Measurements from ENCODE around the gene KIAA1217.

Gene KIAA1217

DNA sequence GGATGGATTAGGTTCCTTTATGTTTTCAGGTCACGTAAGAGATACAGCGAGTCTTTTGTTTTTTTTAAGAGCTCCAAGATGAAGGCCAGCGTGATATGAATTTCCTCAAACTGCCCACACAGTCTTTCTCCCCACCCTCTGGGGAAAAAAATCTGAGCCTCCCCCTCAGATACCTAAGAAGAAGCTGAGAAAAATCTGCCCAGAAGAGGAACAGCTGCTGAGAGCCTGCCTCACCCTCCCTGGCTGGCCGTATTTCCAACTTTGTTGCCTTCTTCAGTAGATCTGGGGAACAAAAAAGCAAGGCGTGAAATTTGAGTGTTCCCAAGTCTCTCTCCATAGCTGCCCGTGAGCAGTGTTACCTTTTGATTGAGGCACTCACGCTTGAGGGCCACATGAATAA lies 208.1 kb downstream of the KIAA1217 start:
- Histone ChIP-seq H3K4me1 (peaks cover 0 to 24% (median 6%) of the 10 kb centered on the region in 10 experiments; a peak in 7 of 20 replicates), H3K4me2 (peak overlapping the region in 2 of 11 experiments; percentile 29 to 44; a peak in 4 of 22 replicates), H4K20me1 (no peaks in the 10 kb centered on the region), H3K9me3 (replicated peaks in 1 of 11) (peaks cover 10 to 25% (median 18%) of the 10 kb centered on the region in 11 experiments; a peak in 21 of 22 replicates), H3K27me3 (no peaks in the 10 kb centered on the region), H3K4me3 (no peak overlapping the region), H3K9ac (no peak overlapping the region), H3K36me3 (no peaks in the 10 kb centered on the region), H3K27ac (no peak overlapping the region)
- no peak for TF ChIP-seq Cebpa-rat (IDR thresholded peaks at IDR 0.05)

DNA sequence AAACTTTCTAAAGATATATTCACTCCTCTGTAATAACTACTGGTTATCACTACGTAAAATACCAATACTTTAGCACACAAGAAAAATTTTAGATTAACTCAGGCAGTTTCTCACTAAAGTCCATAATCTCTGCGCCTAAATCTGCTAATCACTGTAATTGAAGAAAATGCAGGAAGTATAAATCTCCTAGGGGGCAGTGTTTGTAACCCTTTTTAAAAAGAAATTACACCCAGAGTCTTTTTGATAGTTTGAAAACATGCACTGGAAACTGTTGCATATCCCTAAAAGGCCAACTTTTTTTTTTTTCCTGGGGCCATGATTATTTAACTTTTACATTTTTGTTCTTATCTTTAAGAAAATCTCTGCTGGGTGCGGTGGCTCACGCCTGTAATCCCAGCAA lies 209.6 kb downstream of the KIAA1217 start:
- H3K27me3 ChIP-seq: no peaks in the 10 kb centered on the region
- no peak overlapping the region for H3K9ac ChIP-seq
- H3K4me1 ChIP-seq: peaks cover 0 to 24% (median 6%) of the 10 kb centered on the region in 10 experiments; a peak in 7 of 20 replicates
- no peak overlapping the region for H3K27ac ChIP-seq
- no peak overlapping the region for H3K4me2 ChIP-seq
- H3K4me3 ChIP-seq: no peak overlapping the region
- TF ChIP-seq Cebpa-rat (IDR thresholded peaks at IDR 0.05): no peak
- no peaks in the 10 kb centered on the region for H4K20me1 ChIP-seq
- peaks cover 4 to 12% (median 10%) of the 10 kb centered on the region in 11 experiments; a peak in 21 of 22 replicates for H3K9me3 ChIP-seq (replicated peaks in 1 of 11)
- no peaks in the 10 kb centered on the region for H3K36me3 ChIP-seq

DNA sequence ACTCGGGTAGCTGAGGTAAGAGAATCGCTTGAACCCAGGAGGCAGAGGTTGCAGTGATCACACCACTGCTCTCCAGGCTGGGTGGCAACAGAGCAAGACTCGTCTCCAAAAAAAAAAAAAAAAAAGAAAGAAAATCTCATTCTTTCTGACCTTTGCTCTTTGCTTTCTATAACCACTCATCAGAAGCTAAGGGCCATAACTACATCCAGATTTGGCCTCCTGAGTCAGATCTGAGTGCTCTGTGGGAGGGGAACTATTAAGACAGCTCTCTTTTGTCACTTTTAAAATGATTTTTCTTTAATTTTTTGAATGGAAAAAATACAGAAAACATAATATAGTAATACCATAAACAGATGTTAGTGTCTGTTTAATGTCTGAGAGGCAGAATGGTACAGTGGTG lies 210.1 kb downstream of the KIAA1217 start:
- H3K4me3 ChIP-seq: no peak overlapping the region
- H4K20me1 ChIP-seq: no peaks in the 10 kb centered on the region
- no peak overlapping the region for H3K27ac ChIP-seq
- H3K4me2 ChIP-seq: no peak overlapping the region
- no peak for TF ChIP-seq Cebpa-rat (IDR thresholded peaks at IDR 0.05)
- no peak overlapping the region for H3K9ac ChIP-seq
- no peaks in the 10 kb centered on the region for H3K36me3 ChIP-seq
- H3K27me3 ChIP-seq: no peaks in the 10 kb centered on the region
- H3K9me3 ChIP-seq (replicated peaks in 1 of 11): peaks cover 0 to 7% (median 5%) of the 10 kb centered on the region in 11 experiments; a peak in 7 of 22 replicates
- H3K4me1 ChIP-seq: peaks cover 0 to 24% (median 6%) of the 10 kb centered on the region in 10 experiments; a peak in 7 of 20 replicates

DNA sequence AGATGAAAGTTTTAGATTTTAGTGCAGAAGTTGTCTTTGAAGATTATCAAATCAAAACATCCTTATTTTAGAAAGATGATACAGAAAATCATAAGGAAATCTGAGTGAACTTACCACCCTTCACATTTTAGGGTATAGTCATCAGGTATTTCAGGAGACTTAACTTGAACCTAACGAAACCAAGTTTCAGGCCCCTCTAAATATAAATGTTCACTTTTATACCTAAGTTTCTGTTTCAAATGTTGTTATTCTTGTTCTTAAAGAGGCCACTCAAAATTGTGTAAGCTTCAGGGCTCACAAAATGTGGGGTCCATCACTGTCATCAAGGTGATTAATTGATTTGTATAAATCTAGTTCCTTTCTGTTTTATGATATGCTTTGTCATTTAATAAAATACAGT lies 216.2 kb downstream of the KIAA1217 start:
- Histone ChIP-seq H4K20me1 (no peaks in the 10 kb centered on the region), H3K4me2 (no peak overlapping the region), H3K4me3 (no peak overlapping the region), H3K9ac (no peak overlapping the region), H3K27me3 (no peaks in the 10 kb centered on the region), H3K9me3 (replicated peaks in 1 of 11) (no peaks in the 10 kb centered on the region), H3K4me1 (no peaks in the 10 kb centered on the region), H3K36me3 (no peaks in the 10 kb centered on the region), H3K27ac (no peak overlapping the region)
- TF ChIP-seq Cebpa-rat (IDR thresholded peaks at IDR 0.05): no peak

DNA sequence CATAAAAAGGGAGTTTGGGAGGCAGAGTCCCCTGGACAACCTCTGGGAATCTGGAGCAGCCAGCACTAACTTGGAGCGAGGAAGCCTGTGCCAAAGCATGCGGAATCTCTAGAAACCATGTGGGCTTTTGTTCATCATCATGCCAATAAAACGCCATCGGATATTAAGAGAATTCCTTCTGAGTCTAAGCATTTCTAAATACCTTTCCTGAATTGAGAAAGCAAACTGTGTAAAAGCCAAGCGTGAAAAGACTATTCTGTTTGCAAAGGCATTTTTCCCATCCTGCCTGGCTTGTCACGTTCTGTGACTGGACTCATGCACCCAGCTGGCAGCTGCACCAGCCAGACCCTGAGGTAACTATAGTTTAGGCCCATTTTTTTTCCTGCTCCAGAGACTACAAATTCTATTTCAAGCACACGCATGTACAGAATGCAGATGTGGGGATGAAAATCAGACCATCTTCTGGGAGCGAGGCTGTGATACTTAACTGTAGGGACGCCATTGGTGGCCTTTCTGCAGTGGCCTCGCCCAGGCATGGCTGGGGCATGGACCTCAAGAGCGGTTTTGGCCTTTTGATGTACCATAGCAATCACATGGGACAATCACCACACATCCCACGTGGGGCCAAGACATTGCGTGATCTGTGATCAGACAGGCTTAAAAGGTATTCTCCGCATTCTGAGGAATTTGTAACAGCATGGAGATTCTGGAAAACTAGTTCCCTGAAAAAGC lies 218.9 kb downstream of the KIAA1217 start:
- Histone ChIP-seq H4K20me1 (no peaks in the 10 kb centered on the region), H3K4me2 (no peak overlapping the region)
- TF ChIP-seq Cebpa-rat (IDR thresholded peaks at IDR 0.05): no peak

DNA sequence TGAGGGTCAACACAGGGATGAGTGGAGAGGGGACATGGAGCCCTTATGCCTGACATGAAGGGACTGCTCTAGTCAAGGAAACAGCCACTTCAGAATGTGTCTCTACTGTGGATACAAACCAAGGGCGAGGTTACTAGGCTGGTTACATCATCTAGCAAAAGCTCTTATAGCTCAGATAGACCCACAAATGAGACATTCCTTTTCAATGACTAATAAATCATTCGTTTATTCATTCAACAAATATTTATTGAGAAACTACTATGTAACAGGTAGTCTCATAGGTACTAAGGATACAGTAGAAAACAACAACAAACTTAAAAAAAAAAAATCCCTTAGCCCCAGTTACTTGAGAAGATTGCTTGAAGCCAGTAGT lies 219.5 kb downstream of the KIAA1217 start:
- no peak overlapping the region for H3K27ac ChIP-seq

More for the DNA sequence above, 218.9 kb downstream of the KIAA1217 start:
- no peaks in the 10 kb centered on the region for H3K36me3 ChIP-seq
- no peaks in the 10 kb centered on the region for H3K9me3 ChIP-seq (replicated peaks in 1 of 11)
- no peaks in the 10 kb centered on the region for H3K27me3 ChIP-seq
- H3K4me1 ChIP-seq: no peaks in the 10 kb centered on the region
- H3K9ac ChIP-seq: no peak overlapping the region
- H3K27ac ChIP-seq: no peak overlapping the region
- H3K4me3 ChIP-seq: no peak overlapping the region

DNA sequence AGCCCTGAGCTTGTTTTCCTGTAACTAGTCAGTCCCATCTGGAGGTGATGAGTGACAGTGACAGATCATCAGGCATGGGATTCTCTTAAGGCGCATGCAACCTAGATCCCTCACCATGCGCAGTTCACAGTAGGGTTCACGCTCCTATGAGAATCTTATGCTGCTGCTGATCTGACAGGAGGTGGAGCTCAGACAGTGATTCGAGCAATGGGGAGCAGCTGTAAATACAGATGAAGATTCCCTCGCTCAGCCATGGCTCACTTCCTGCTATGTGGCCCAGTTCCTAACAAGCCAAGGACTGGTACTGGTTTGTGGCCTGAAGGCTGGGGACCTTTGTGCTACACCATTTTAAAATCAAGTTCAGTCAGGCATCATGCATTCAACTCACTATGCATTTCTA lies 221.7 kb downstream of the KIAA1217 start:
- Histone ChIP-seq H3K36me3 (0 out of 22 replicates have a peak, but pooled peaks cover 0 to 4% (median 0%) of the 10 kb centered on the region in 11 experiments), H4K20me1 (no peaks in the 10 kb centered on the region), H3K27me3 (no peaks in the 10 kb centered on the region), H3K9me3 (replicated peaks in 1 of 11) (no peaks in the 10 kb centered on the region), H3K27ac (no peak overlapping the region), H3K4me2 (no peak overlapping the region), H3K4me1 (no peaks in the 10 kb centered on the region), H3K9ac (no peak overlapping the region), H3K4me3 (no peak overlapping the region)
- TF ChIP-seq Cebpa-rat (IDR thresholded peaks at IDR 0.05): no peak

More for the DNA sequence above, 219.5 kb downstream of the KIAA1217 start:
- no peaks in the 10 kb centered on the region for H4K20me1 ChIP-seq
- no peaks in the 10 kb centered on the region for H3K9me3 ChIP-seq (replicated peaks in 1 of 11)
- no peaks in the 10 kb centered on the region for H3K4me1 ChIP-seq
- no peak for TF ChIP-seq Cebpa-rat (IDR thresholded peaks at IDR 0.05)
- no peaks in the 10 kb centered on the region for H3K27me3 ChIP-seq
- no peak overlapping the region for H3K9ac ChIP-seq
- no peak overlapping the region for H3K4me2 ChIP-seq
- no peak overlapping the region for H3K4me3 ChIP-seq
- no peaks in the 10 kb centered on the region for H3K36me3 ChIP-seq

DNA sequence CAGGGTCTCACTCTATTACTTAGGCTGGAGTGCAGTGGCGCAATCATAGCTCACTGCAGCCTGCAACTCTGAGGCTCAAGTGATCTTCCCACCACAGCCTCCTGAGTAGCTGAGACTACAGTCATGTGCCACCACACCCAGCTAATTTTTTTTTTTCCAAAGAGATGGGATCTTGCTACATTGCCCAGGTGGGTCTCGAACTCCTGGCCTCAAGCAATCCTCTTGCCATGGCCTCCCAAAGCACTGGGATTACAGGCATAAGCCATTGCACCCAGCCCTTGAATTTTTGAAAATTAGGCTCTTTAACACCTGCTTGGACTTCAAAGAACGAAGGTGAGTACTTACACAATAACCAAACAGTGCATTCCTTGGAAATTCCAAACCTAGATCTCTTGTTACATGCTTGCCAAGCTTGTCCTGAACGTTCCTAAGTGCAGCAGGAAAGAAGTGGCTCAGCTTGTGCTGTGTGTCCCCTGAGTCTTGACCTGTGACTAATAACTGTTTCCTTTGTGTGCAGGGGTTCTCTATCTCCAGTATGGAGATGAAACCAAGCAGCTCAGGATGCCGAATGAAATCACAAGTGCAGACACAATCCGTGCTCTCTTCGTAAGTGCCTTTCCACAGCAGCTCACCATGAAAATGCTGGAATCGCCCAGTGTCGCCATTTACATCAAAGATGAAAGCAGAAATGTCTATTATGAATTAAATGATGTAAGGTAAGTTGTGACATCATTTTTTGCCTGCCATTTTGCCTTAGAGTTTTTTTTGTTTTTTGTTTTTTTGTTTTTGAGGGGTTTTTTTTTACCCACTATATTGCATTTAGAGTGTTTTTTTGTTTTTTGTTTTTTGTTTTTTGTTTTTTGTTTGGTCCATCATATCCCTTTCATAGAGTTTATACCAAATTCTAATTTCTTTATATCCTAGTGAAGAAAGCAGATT lies 223.8 kb downstream of the KIAA1217 start:
- H3K36me3 ChIP-seq: 0 out of 22 replicates have a peak, but pooled peaks cover 0 to 4% (median 0%) of the 10 kb centered on the region in 11 experiments
- H3K27me3 ChIP-seq: no peaks in the 10 kb centered on the region
- H3K4me3 ChIP-seq: no peak overlapping the region
- H3K4me2 ChIP-seq: no peak overlapping the region
- no peak for TF ChIP-seq Cebpa-rat (IDR thresholded peaks at IDR 0.05)
- H3K27ac ChIP-seq: no peak overlapping the region
- no peaks in the 10 kb centered on the region for H3K9me3 ChIP-seq (replicated peaks in 1 of 11)
- no peaks in the 10 kb centered on the region for H3K4me1 ChIP-seq
- H4K20me1 ChIP-seq: no peaks in the 10 kb centered on the region
- no peak overlapping the region for H3K9ac ChIP-seq

DNA sequence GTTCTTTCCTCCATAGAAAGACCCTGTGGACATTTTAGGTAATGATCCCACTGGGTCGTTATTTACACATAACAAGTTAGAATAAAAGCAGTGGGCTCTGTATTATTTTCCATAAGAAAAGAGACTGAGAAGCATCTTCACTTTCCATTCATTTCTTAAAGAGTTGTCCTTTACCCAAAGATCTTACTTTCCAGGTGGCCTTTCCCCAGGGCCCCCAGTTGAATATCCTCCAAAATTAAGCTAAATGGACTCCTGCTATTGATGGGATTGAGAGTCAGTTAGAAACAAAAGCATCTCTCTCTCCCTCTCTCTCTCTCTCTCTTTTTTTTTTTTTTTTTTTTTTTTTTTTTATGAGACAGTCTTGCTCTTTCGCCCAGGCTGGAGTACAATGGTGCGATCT lies 224.8 kb downstream of the KIAA1217 start:
- Histone ChIP-seq H3K9me3 (replicated peaks in 1 of 11) (no peaks in the 10 kb centered on the region), H3K36me3 (0 out of 22 replicates have a peak, but pooled peaks cover 0 to 4% (median 0%) of the 10 kb centered on the region in 11 experiments), H3K4me2 (no peak overlapping the region), H3K27ac (no peak overlapping the region), H3K4me3 (no peak overlapping the region), H4K20me1 (no peaks in the 10 kb centered on the region), H3K4me1 (no peaks in the 10 kb centered on the region), H3K27me3 (no peaks in the 10 kb centered on the region), H3K9ac (no peak overlapping the region)
- no peak for TF ChIP-seq Cebpa-rat (IDR thresholded peaks at IDR 0.05)
